Activated naive CD4-positive, alpha-beta T cell (primary cell): ENCODE measurements around the gene SORCS3.

Experiments
- DNase-seq, 4 experiments: peaks; one replicate each; lab custom pipeline; 2025; lab: John Stamatoyannopoulos, UW

The SORCS3 gene

GRCh38 chr10:104778371-104778770 lies 137.3 kb downstream of the SORCS3 start:
- DNase-seq = no peak

DNA sequence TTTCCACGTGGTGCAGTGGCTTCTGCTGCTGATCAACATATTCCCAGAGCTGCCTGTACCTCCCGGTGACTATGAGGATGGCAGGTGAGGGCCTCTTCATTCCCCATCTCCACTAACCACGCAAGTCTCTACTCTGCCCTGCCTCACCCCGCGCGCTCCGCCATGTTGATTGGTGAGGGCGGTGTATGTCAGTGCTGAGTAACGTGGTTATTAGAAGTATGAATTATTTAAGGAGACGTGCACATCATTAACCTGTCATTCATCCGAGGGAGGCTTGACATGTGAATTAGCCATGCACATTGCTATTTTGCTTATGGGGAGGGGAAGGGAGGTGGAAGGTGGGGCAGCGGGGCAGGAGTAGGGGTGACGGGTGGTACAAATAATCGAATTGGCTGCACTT lies 138.6 kb downstream of the SORCS3 start:
- DNase-seq = no peak

GRCh38 chr10:104780165-104780564 lies 139.1 kb downstream of the SORCS3 start:
- DNase-seq = no peak

DNA sequence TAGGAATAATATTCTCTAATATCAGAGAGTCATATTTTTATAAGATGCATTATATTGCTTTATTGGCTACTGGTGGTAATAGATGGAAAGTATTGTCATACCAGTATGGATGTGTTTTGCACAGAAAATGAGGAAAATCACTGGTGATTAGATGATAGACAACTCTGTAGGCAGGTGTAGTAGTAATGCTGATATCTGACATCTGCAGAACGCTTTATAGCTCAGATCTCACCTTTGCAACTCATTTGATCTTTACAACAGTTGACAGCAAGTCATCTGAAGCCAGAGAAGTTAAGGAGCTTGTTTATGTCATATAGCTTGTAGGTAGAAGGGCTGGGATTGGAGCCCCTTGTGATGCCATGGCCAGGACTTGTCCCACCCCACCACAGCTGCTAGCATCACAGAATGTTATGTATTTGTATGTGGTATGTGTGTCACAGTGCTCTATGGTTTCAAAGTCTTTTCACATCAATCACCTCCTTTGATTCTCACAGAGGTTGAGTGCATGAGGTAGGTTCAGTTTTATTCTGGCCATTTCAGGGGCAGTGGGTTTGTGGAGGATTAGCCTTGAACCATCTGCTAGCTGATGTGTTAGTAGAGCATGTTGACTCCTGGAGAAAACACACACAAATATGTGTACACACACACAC lies 140.0 kb downstream of the SORCS3 start:
- DNase-seq = no peak

- DNase-seq = no peak
Observed at GRCh38 chr10:104784452-104784851, 143.4 kb downstream of the SORCS3 start.

DNA sequence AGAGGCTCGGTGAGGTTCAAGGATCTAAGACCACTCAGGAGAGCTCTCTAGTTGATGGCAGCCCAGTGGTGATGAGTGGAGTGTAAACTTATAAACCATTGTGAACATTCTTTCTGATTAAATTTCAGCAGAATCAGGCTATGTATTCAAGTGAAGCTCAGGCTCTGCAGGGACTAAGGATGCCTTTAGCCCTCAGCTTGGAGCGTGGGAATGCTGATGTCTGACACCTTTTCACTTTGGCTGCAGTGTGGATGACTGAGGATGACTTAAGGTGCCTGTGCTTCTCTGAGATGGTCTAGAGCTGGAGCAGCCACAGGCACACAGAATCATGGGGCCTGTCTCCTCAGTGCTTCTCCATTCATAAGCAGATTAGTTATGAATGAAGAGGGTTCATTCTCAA lies 150.4 kb downstream of the SORCS3 start:
- no peak for DNase-seq

DNA sequence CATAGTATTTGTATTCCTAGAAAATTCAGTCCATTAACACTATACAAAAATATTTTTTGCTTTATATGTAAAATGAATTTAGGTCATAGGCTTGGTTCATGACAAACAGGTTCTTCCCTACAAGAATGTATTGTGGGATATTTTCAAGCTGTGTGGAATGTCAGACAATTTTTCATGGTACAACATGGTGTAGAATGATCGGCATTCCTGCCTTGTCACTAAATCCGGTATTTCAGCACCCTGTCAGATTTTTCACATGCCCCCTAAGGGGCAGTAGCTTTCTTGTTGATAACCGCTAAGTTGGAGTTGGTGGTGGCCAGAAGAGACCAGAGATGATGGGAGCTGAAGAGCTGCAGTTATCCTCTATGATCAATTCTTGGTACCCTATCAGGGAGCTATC lies 154.3 kb downstream of the SORCS3 start:
- DNase-seq = no peak

- DNase-seq = no peak
Observed at GRCh38 chr10:104796823-104797222, 155.7 kb downstream of the SORCS3 start.

- DNase-seq = no peak
Observed at GRCh38 chr10:104802941-104803340, 161.9 kb downstream of the SORCS3 start.

- no peak for DNase-seq
Observed at GRCh38 chr10:104804880-104805279, 163.8 kb downstream of the SORCS3 start.

DNA sequence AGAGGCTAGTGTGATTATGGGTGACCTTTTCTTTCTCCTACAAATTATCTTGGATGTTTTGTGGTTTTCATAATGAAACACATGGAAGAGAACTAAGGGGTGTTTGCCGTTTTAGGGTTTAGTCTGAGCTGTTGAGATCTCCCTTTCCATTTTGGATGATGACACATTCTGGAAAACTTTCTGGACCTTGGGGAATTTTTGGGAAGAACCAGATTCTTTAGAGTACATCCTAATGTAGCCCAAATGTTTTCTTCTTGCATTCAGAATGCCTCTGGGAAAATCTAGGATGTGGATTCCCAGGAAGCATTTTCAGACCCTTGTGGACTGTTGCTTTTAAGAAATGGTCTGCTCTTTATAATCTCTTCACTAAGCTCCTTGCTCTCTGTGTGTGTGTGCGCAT lies 165.7 kb downstream of the SORCS3 start:
- no peak for DNase-seq

GRCh38 chr10:104807581-104808310 lies 166.7 kb downstream of the SORCS3 start:
- no peak for DNase-seq

DNA sequence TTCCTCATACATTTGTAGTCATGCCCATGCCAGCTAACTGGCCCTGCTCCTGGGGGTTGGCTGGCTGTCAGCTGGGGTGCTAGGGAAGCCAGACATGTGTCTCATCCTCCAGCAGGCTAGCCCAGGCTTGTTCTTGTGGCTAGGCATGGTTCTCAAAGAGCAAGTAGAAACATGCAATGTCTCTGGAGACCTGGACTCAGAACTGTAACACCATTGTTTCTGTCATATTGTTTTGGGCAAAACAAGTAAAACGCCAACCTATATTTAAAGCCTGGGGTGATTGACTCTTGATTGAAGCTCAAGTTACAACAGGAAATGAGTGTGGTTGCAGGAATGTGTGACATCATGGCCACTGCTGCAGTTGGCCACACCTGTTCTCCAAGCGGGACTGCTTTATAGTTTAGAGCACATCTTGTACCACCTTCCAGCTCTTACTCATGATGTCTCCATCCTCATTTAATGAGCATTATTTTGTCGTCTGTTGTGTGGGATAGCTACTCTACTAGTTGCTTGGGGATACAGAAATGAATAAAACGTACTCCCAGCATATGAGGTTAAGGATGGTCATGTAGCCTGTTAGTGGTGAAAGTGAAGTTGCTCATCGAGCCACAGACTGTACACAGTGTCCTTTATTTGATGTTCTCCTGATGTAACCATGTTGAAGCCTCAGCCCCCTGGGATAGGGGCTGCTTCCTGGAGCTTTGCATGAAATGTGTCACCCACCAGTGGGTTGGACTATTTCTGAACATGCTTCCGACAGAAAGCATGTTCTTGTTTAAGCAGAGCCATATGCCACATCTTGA lies 168.4 kb downstream of the SORCS3 start:
- DNase-seq = no peak

- no peak for DNase-seq
Observed at GRCh38 chr10:104811166-104811565, 170.1 kb downstream of the SORCS3 start.

- DNase-seq = no peak
Observed at GRCh38 chr10:104816501-104816900, 175.4 kb downstream of the SORCS3 start.

DNA sequence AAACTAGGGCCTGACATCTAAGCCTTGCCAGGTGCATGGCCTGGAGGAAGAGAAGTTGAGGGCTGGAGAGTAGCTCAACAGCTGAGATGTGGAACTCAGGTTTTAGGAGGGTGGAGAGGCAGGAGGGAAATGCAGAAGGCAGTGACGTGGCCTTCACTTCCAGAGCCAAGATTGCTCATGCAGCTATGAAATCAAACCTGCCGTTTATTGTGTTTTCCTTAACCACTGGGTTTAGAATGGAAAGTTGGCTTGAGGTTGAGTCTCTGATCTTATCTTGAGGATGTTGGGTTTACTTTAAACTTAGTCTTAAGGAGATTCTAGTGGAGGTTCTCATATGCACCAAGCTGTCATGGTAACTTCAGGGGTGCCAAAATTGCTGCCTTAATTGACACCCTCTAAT lies 178.6 kb downstream of the SORCS3 start:
- no peak for DNase-seq

DNA sequence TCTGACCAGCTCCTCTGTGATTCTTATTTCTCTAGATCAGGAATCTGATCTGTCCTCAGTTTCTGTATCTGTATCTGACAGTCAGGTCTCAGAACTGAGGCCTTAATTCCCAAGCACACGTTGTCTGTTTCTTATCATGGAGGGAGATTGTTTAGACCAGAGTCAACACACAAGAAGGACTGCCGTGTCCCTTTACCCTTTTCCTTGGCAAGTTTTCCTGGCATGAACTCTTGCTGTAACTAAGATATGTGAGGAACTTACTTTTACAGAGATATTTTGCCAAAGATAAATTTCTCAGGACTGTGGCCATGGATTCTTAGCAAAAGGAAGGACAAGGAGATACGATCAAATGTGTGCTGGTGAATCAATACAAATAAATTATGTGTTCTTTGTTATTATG lies 181.0 kb downstream of the SORCS3 start:
- DNase-seq = no peak

DNA sequence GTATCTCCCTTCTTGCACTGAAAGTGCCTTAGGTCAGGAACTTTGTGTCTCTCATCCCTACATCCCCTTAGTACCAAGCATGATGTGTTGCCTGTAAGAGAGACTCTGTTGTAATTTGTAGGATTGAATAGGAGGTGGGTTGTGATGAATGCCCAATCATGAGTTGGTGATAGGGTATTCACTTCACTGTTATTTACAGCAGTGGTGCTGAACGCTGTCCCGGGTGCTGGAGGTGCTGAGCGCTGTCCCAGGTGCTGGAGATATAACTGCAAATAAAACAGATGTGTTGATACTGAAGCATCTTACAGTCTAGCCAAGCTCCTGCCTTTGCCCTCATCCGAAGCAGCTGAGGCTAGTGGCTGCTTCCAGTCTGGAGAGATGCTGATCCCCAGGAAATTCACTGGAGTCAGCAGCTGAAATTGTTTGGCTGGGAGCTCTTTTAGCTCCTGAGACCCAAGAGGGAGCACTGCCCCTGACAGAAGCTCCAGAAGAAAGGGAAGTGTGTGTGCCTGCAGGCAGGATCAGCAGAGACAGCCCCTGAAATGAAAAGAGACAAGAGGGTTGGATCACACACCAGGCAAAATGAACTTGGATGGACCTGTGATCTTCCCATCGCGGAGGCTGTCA lies 183.4 kb downstream of the SORCS3 start:
- no peak for DNase-seq

DNA sequence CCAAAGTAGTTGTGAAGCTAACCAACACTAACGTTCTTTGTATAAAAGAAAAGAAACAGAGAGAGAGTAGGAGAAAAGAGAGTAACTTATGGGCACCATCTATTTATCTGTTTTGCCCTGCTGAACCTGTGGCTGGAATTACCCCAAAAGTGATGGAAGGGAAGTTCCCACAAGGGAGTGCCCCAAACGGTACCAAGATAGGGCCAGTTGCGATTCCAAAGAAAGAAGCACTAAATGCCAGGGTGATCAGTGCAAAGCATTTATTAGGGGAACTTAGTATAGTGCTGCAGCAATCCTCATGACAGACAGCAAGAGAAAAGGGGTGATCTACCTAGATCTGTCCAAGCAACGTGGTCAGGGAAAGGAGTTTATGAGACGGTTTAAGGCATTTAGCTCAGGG lies 190.2 kb downstream of the SORCS3 start:
- no peak for DNase-seq

GRCh38 chr10:104834580-104834979 lies 193.5 kb downstream of the SORCS3 start:
- DNase-seq = no peak

DNA sequence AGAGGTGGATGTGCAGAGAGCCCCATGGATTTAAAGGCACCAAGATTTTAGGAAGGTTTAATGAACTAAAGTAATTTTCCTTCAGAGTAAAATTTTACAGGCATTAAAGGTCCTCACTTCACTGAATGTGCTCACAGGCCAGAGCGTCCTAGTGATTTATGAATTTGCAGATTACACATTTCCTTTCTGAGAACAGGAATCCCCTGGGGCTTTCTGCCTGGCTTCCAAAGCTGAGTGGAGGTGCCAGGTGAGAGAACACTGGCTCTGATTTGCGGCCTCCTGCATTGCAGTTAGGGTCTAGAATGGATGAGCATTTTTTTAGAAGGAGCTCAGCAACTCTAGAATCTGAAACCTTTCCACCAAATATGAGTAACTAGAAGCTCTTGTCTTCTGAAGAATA lies 194.3 kb downstream of the SORCS3 start:
- no peak for DNase-seq

DNA sequence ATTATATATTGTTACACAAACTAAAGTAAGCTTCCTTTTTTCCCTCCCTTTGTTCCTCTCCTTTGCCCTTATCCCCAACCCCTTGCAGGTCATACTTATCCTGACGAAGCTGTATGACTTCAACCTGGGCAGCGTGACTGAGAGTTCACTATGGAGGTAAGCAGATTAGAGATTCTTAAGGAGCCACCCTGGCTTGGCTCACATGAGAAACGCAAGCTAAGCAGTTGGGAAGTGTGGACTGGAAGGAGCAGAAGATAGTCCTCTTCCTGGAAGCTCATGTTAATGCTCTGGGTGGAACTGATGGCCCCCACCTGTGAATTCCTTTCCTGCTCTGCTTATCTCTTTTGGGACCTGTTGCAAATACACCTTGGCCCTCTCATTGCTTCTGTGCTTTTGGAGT lies 201.6 kb downstream of the SORCS3 start:
- DNase-seq = no peak

- no peak for DNase-seq
Observed at GRCh38 chr10:104844073-104844472, 203.0 kb downstream of the SORCS3 start.
